ENCODE data around the gene ALPL.
"Not testable (repeated sequence)": the region's sequence is repeated elsewhere in the genome, so short reads cannot be mapped to it uniquely, and the experiment has no call there.

Gene ALPL

GRCh38 chr1:21508580-21509350, 458 bp upstream of the ALPL start:
- DNase-seq, result peak; percentile 86

- peak; percentile 26 for DNase-seq
Measured at GRCh38 chr1:21510113-21510493, 880 bp downstream of the ALPL start.

- no peak for DNase-seq
Measured at GRCh38 chr1:21510885-21511578, 1.8 kb downstream of the ALPL start.

DNA sequence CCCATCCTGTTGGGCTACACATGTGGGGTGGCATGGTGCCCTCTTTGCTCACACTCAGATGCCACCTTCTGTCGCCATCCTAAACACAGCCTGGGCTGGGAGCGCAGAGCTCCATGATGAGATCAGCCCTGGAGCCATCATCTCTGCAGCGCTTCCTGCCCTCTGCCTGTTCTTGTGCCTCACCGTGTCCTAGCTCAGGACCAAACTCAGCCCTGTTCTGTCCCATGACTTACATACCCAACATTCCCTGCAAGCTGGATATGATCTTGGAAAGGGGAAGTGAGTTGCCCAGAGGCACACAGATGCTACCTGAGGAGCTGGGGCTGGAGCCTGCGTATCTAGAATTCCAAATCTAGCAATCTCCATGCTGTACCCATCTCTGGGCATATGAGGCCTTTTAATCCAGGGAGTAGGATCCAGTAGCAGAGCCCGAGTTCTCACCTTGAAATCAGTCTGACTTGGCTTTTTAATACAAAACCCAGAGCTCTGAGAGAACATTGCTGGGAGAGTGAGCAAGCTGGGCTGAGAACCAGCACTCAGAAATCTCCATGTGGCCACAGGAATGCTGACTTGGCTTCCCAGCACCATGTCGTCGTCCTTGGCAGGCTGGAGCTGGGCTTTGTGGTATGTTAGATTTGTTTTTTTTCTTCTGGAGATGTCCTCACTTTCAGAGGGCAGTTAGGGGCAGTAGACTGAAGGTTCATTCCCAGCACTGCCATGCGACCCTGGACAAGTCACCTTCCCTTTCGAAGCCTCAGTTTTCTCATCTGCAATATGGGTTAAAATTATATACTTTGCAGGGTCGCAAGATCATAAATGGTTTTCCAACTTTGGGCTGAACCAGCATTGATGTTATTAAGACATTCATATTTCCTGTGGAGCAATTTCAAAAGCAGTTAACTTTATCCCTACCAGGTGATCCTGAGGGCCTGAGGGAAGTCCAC, 2.6 kb downstream of the ALPL start:
- peak; percentile 61 for DNase-seq

- no peak for DNase-seq
Measured at GRCh38 chr1:21514245-21514644, 5.0 kb downstream of the ALPL start.

GRCh38 chr1:21517161-21517589, 8.0 kb downstream of the ALPL start:
- no peak for DNase-seq

DNA sequence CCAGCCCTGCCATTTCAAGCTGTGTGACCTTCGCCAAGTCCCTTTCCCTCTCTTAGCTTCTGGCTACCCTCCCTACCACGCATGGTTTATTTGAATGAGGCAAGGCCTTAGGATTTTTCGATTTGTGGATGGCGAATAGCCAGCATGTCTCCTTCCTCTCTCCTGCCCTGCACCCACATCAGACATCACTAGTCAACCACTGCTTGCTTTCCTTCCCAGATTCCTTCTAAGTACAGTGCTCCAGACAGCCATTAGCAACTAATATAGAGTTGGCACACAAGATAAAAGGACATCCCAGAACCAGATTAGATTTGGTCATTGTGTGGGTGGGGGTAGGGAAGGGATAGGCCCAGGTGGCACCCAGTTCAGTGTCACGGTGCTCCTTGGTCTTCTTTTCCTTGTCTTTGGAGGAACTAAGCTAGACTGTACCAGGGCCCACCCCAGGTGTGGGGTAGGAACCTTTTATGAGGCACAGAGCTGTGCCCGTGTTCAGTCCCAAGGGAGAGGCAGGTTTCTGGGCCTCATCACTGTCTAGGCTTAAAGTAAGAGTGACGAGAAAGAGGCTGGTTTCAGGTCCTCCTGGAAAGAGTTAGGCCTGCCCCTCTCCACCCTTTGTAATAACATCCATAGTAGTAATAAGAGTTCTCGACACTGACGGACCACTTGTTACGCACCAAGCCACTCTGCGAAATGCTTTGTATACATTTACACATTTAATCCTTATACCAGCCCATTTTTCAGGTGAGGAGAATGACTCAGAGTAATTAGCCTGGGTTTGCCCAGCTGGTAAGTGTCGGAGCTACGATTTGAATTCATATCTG, 8.6 kb downstream of the ALPL start:
- DNase-seq, result no peak

GRCh38 chr1:21518774-21519455, 9.7 kb downstream of the ALPL start:
- DNase-seq, result no peak

- DNase-seq, result not testable (repeated sequence)
Measured at GRCh38 chr1:21519486-21520070, 10.4 kb downstream of the ALPL start.

GRCh38 chr1:21520899-21521716, 11.9 kb downstream of the ALPL start:
- DNase-seq, result no peak

DNA sequence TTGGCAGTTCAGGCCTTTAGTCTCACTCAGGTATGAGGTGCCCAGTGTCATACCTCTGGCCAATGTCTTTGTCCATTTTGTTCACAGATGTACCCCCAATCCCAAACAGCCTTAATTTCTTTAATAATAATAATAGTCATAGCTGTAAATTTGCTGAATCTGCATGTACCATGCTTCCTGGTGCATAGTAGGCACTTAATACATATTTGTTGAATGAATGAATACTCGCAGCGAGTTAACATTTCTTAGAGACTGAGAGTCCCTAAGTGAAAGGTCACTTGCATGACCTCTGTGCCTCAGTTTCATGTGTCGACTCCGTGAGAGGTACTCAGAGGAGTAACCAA, 12.5 kb downstream of the ALPL start:
- no peak for DNase-seq

GRCh38 chr1:21522525-21523038, 13.4 kb downstream of the ALPL start:
- no peak for DNase-seq

- DNase-seq, result no peak
Measured at GRCh38 chr1:21523297-21523813, 14.1 kb downstream of the ALPL start.

GRCh38 chr1:21524220-21524619, 15.0 kb downstream of the ALPL start:
- no peak for DNase-seq

GRCh38 chr1:21524686-21525339, 15.6 kb downstream of the ALPL start:
- DNase-seq, result peak; percentile 47

GRCh38 chr1:21525340-21525717, 16.1 kb downstream of the ALPL start:
- no peak for DNase-seq

- DNase-seq, result no peak
Measured at GRCh38 chr1:21526441-21526840, 17.2 kb downstream of the ALPL start.

DNA sequence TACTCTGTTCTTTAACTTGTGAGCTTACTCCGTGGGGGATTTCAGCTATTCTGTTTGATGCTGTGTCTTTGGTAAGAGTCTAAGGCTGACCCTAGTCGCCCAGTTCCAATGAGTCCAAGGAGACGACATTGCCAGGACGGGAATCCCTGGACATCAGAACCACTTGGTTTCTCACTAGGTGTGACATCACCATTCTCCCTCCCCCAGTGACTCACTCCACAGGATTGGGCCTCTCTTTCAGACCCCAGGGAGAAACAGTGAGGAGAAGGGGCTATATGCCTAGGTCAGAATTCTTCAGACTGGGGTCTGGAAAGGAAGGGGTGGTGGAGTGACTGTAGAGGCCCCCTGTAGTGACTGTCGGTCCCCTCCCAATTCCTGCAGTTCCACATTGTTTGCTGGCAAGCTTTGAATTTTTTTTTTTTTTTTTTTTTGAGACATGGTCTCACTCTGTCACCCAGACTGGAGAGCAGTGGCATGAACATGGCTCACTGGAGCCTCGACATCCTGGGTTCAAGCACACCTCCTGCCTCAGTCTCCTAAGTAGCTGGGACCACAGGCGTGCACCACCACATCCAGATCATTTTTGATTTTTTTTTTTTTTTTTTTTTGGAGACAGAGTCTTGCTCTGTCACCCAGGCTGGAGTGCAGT, 21.3 kb downstream of the ALPL start:
- no peak for DNase-seq

- no peak for DNase-seq
Measured at GRCh38 chr1:21531241-21531640, 22.0 kb downstream of the ALPL start.
